HG03103 (cell line): ENCODE data around the gene RAB7B.
A peak's percentile ranks its signal among the peaks of the same experiment; 100 is the strongest.

Source experiments
- ATAC-seq: cut with Tn5 transposase; IDR thresholded peaks from one replicate; pipeline ENCODE4 v1.9.1; 2021; ENCODE audit warnings: low read depth; ENCODE audit not compliant: unreplicated experiment

RAB7B gene

DNA sequence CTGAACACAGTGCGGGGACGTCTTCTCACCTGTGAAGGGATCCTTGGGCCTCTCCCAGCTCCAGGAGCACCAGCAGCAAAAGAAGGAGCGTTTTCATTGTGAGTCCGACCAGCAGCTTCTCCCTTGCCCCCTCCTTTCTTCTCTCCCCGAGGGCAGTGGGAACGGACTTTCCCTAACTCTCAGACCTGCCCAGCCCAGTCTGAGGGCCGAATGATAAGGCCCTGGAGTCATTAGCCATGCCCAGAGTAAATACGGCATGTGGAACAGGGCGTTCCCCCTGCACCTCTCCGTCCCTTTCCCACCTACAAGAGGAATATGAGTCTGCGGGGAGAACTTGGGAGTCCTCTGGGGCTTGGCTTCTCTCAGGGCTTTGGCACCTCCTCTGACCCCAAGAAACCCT lies 20.5 kb upstream of the RAB7B start, which contains the start of gene CTSE:
Gene CTSE, minus strand, starts transcription at position 201 of the 400 bp plus-strand sequence. Its CDS starts 104 bp downstream, at position 97.
- ATAC-seq: no peak

GRCh38 chr1:206022766-206023165 lies 19.6 kb upstream of the RAB7B start:
- ATAC-seq: no peak

GRCh38 chr1:206021626-206022365 lies 18.6 kb upstream of the RAB7B start:
- no peak for ATAC-seq

GRCh38 chr1:206021008-206021625 lies 17.9 kb upstream of the RAB7B start:
- no peak for ATAC-seq

- ATAC-seq: no peak
Measured at GRCh38 chr1:206020393-206021007, 17.3 kb upstream of the RAB7B start.

GRCh38 chr1:206015071-206015470 lies 11.9 kb upstream of the RAB7B start:
- no peak for ATAC-seq

DNA sequence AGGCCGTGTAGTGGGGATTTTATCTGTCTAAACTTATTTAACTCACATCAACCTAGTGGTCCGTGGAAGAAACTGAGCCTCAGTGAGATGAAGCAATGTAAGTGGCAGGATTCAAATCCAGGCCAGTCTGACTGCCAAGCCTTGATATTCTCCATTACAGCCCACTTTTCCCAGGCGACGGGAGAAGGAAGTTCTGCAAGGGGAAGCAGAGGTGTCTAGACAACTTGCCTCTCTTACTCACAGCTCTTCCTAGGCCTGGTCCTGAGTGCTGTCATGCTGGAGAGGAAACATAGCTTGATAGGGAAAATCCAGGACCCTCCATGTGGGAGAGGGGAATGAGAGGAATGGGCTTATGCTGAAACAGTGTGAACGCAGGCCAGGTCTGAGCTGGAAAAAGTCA lies 11.4 kb upstream of the RAB7B start:
- ATAC-seq: no peak

GRCh38 chr1:206013026-206013795 lies 10.0 kb upstream of the RAB7B start:
- ATAC-seq: no peak

- ATAC-seq: peak; percentile 77
Measured at GRCh38 chr1:206012086-206012859, 9.1 kb upstream of the RAB7B start.

GRCh38 chr1:206011057-206011456 lies 7.9 kb upstream of the RAB7B start:
- ATAC-seq: no peak

DNA sequence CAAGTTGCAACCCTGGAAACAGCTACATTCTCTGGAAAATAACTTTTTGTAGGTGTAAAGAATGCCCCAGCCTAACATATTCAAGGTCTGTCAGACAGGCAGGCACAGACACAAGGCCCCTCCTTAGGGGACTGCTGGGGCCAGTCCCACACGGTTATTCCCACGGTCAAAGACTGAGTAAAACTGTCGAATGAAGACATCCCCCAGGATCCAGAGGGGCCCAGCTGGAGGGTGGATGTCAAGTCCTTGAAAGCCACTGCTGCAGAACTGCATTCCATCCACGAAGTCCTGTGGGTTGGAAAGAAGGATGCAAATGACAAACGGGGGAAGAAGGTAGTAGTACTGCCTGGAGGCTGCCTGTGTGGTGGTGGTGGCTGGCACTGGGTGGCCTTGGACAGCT lies 6.9 kb upstream of the RAB7B start:
- no peak for ATAC-seq

DNA sequence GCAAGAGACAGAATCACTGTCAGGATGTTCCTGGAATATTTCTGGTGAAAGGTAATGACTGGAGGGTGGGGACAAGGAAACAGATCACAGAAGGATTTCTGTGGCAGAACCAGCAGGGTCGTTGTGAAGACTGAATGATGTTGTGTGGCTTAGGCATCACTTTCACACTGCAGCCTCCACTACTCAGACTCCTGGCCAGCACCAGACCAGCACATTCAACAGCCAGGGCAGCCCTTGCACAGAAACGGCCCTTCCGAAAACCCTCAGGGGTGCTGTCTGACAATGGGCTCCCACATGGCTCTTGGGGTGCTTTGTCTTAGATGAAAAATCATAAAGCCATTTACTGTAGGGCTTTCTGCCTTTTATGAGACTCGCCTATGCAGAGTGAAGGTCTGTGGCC lies 3.8 kb upstream of the RAB7B start:
- no peak for ATAC-seq

DNA sequence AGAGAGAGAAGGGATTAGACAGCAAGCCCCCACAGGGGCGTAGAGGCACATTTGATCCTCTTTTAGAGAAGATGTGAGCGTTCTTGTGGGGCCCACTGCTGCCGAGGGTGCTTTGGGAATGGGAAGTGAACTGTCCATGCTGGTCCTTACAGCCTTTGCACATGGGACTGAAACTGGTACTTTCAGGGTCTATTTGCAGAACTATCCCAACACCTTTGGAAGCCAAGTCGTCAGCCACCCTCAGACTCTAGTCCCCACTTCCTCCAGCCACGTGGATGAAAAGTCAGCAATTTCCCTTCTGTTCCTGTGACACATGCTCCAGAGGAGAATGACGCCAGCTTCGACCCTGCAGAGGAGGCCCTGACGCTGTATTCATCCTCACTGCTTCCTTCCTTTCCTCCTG lies 2.6 kb upstream of the RAB7B start:
- ATAC-seq: no peak

GRCh38 chr1:206005234-206005633 lies 2.0 kb upstream of the RAB7B start:
- ATAC-seq: no peak

- ATAC-seq: no peak
Measured at GRCh38 chr1:206004826-206005225, 1.6 kb upstream of the RAB7B start.

DNA sequence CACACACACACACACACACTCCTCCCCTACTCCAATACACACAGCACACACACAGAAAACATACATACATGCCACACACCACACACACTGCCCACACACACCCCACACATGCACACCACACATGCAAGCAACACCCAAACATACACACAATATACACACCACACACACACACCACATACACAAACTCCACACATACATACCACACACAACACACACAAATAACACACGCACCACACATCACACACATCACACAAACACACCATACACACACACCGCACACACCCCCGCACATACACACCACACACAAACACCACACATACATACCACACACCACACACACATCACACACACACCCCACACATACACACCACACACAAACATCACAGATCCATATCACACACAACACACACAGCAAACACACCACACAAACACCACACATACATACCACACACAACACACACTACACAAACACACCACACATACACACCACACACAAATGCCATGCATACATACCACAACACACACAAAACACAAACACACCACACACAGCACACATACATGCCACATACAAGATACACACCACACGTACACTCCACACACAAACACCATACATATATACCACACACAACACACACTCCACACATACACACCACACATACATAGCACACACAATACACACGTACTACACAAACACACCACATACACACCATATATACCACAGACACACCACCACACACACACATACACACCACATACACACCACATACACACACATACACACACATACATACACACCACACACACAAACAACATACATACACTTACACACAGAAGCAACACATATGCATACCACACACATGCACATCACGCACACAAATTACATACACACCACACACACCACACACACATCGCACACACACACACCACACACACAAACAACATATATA lies 932 bp upstream of the RAB7B start:
- no peak for ATAC-seq

GRCh38 chr1:206002160-206002559 lies 1.0 kb downstream of the RAB7B start:
- ATAC-seq: no peak

DNA sequence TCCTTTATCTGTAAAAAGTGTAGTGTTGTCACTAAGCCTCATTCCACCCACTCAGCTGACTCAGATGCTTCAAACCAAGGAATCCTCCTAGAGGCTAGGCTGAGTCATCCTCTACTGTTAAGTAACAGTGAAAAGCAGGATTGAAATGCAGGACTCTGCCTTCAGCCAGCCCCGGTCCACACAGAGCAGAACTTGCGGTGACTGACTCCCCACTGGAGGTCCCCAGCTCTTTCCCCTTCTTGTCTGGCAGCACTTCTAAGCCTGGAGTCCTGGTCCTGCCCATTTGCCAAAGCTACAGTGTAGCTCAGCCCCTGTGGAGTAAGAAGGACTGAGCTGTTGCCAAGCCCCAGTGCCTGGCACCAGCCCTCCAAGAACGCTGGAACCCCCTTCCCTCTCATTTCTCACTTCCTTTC lies 1.7 kb downstream of the RAB7B start:
- ATAC-seq: no peak

DNA sequence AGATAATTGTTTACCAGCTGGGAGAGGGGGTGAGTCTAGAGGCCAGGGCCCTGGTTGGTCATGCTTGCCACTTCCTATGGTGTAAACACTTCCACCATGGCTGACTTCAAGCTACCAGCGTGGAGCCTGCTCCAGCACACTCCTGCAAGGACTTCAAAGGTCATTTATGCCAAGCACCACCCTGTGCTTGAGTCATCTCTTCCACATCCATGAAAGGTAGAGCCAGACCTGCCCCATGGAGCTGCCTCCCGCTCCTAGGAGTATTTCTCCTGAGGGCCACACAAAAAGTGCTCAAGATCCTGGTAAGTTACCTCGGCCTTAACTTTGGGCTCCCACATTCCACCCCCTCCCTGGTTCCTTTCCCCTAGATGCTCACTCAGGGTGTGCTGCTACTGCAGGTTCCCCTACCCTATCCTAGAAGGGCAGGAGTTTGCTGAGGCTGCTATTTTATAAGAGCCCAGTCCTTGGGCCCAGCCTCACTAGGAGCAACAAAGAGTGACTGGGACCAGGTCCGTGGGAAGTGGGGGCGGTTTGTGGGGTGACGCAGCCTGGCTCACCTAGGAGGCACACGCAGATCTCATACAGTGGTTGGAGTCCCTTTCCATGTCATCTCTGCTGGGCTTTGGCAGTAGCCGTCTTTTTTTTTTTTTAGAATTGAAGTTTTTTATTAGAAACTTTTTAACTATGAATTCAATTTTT lies 2.4 kb downstream of the RAB7B start:
- no peak for ATAC-seq
